Measurements from ENCODE around the gene OSBPL2.

GRCh38 chr20:62197801-62198200 lies 40.5 kb upstream of the OSBPL2 start:
- no peak for TF ChIP-seq CTCF (IDR thresholded peaks at IDR 0.05)
- no peak for TF ChIP-seq POLR2A (IDR thresholded peaks at IDR 0.05)
